Measurements from ENCODE around the gene CLIP2. TPM values are rescaled to one million over a fixed set of nuclear protein-coding genes. Genes with fewer than 3 reads are reported as not detected.
"Not testable (repeated sequence)": the region's sequence is repeated elsewhere in the genome, so short reads cannot be mapped to it uniquely, and the experiment has no call there.

The CLIP2 gene
- total RNA-seq, 1 donor from 2014 or later, result 24.3 TPM

- no peak for ATAC-seq
- no peak for DNase-seq
- H3K9me3 ChIP-seq, result no peaks in the 10 kb centered on the region
- TF ChIP-seq CTCF (IDR thresholded peaks at IDR 0.05), result no peak
- H3K27me3 ChIP-seq, result no peaks in the 10 kb centered on the region
- H3K4me1 ChIP-seq, result no peaks in the 10 kb centered on the region
- H3K27ac ChIP-seq, result no peak overlapping the region
- H3K36me3 ChIP-seq, result peaks cover under 1% of the 10 kb centered on the region
- no peak overlapping the region for H3K4me3 ChIP-seq
- intact Hi-C loops (cut with DNase I), result loop anchor here (10.0 kb wide), 1 partner anchor 545 kb away; the partner anchor contains the start of gene TMEM270
Observed at GRCh38 chr7:74409571-74409970, 120.4 kb downstream of the CLIP2 start.

GRCh38 chr7:74410772-74411171 is 121.6 kb downstream of the CLIP2 start:
- no peaks in the 10 kb centered on the region for H3K9me3 ChIP-seq
- no peak overlapping the region for H3K4me3 ChIP-seq
- no peak overlapping the region for H3K27ac ChIP-seq
- ATAC-seq (no peak), DNase-seq (no peak)
- no peaks in the 10 kb centered on the region for H3K36me3 ChIP-seq
- intact Hi-C loops (cut with DNase I), result loop anchor here (10.0 kb wide), 1 partner anchor 154 kb away; no protein-coding TSS in a partner anchor
- TF ChIP-seq CTCF (IDR thresholded peaks at IDR 0.05), result no peak
- no peaks in the 10 kb centered on the region for H3K4me1 ChIP-seq
- no peaks in the 10 kb centered on the region for H3K27me3 ChIP-seq

GRCh38 chr7:74411571-74411970 is 122.4 kb downstream of the CLIP2 start:
- not testable (repeated sequence) for ATAC-seq, H3K36me3 ChIP-seq, H3K9me3 ChIP-seq, H3K4me1 ChIP-seq, H3K27me3 ChIP-seq, H3K27ac ChIP-seq, DNase-seq, H3K4me3 ChIP-seq
- intact Hi-C loops (cut with DNase I), result loop anchor here (10.0 kb wide), 1 partner anchor 153 kb away; no protein-coding TSS in a partner anchor

- no peak overlapping the region for H3K27ac ChIP-seq
- no peak for ATAC-seq
- no peaks in the 10 kb centered on the region for H3K4me1 ChIP-seq
- no peak for TF ChIP-seq CTCF (IDR thresholded peaks at IDR 0.05)
- intact Hi-C loops (cut with DNase I), result loop anchor here (10.0 kb wide), 1 partner anchor 153 kb away; no protein-coding TSS in a partner anchor
- H3K36me3 ChIP-seq, result no peaks in the 10 kb centered on the region
- H3K4me3 ChIP-seq, result no peak overlapping the region
- H3K9me3 ChIP-seq, result no peaks in the 10 kb centered on the region
- no peak for DNase-seq
- peaks cover under 1% of the 10 kb centered on the region for H3K27me3 ChIP-seq
Observed at GRCh38 chr7:74412056-74412455, 122.8 kb downstream of the CLIP2 start.

GRCh38 chr7:74412603-74413002 is 123.4 kb downstream of the CLIP2 start:
- no peaks in the 10 kb centered on the region for H3K9me3 ChIP-seq
- intact Hi-C loops (cut with DNase I), result loop anchor here (10.0 kb wide), 1 partner anchor 152 kb away; no protein-coding TSS in a partner anchor
- H3K4me1 ChIP-seq, result no peaks in the 10 kb centered on the region
- no peak for TF ChIP-seq CTCF (IDR thresholded peaks at IDR 0.05)
- no peak overlapping the region for H3K27ac ChIP-seq
- no peaks in the 10 kb centered on the region for H3K36me3 ChIP-seq
- DNase-seq, result no peak
- H3K27me3 ChIP-seq, result peaks cover 4% of the 10 kb centered on the region
- ATAC-seq, result no peak
- no peak overlapping the region for H3K4me3 ChIP-seq

- intact Hi-C loops (cut with DNase I), result loop anchor here (10.0 kb wide), 1 partner anchor 150 kb away; no protein-coding TSS in a partner anchor
- ATAC-seq, DNase-seq: not testable (repeated sequence)
Observed at GRCh38 chr7:74414595-74415333, 125.6 kb downstream of the CLIP2 start.

More at GRCh38 chr7:74414595-74415333, 125.6 kb downstream of the CLIP2 start:
- not testable (repeated sequence) for H3K27me3 ChIP-seq, H3K36me3 ChIP-seq, H3K4me1 ChIP-seq, H3K4me3 ChIP-seq, H3K9me3 ChIP-seq, H3K27ac ChIP-seq
